ENCODE results near the gene FOXK1.

- TF ChIP-seq POLR2A (IDR thresholded peaks at IDR 0.05) (no peak), CTCF (IDR thresholded peaks at IDR 0.05) (no peak)
These were observed 7.1 kb downstream of the FOXK1 start for GRCh38 chr7:4689151-4689550.

Data from transverse colon (tissue), 3 donors.